GM12878 (cell line): ENCODE data around the gene STK33. TPM values are rescaled to one million over a fixed set of nuclear protein-coding genes. Genes with fewer than 3 reads are reported as not detected.

Experiments
- ATAC-seq: fragments of 200-7000 bp; cut with Tn5 transposase; 3 replicates; pipeline ENCODE4 v1.9.1; 2020; ENCODE audit warnings: mild to moderate bottlenecking, moderate library complexity
- BruUV-seq: library from RNA; stranded (reverse); fragments of 400-500 nt; replicated peaks from 2 replicates; lab custom pipeline; 2021; lab: Mats Ljungman, UMichigan
- CTCF ChIA-PET: fragments of 300-600 bp; sonication (Branson Sonifier 250); formaldehyde crosslinking; extraction: SDS; loops from one replicate; lab custom pipeline; 2021; ENCODE audit warnings: inconsistent platforms; lab: Yijun Ruan, JAX
- POLR2A ChIA-PET: fragments of 350-600 bp; formaldehyde crosslinking; extraction: SDS; loops from one replicate; lab custom pipeline; 2021; ENCODE audit warnings: inconsistent platforms; lab: Charles Lee
- RAD21 ChIA-PET: fragments of 300-600 bp; sonication (Branson Sonifier 250); formaldehyde crosslinking; loops from one replicate; lab custom pipeline; 2023; ENCODE audit warnings: antibody characterized with exemption; ENCODE audit not compliant: unreplicated experiment; lab: Charles Lee
- SMC1A ChIA-PET: fragments of 300-600 bp; sonication (Branson Sonifier 250); formaldehyde crosslinking; loops from one replicate; lab custom pipeline; 2023; ENCODE audit not compliant: unreplicated experiment, uncharacterized antibody; lab: Charles Lee
- DNase-seq: peaks from one replicate; pipeline ENCODE4 v3.0.0-alpha.2; 2011; ENCODE audit warnings: low read depth, low spot score
- FAIRE-seq: peaks from 3 replicates; lab custom pipeline; 2011; peaks lifted over from hg19 to GRCh38; lab: Jason Lieb, UNC
- H2AFZ ChIP-seq: 2 replicates; pipeline ENCODE4 v1.6.0; 2011; ENCODE audit warnings: low read depth, low read length, control low read depth; ENCODE audit not compliant: control insufficient read depth
- H3K27ac ChIP-seq: 2 replicates; pipeline ENCODE4 v1.5.1; 2011; ENCODE audit warnings: control low read depth; ENCODE audit not compliant: control insufficient read depth, insufficient read depth
- H3K27me3 ChIP-seq, 2 experiments: replicated peaks in 1 of 2; 2 replicates each; pipeline versions ENCODE4 v1.6.0 to v1.6.1; 2011; ENCODE audit warnings: low read length in 1 of 2; ENCODE audit not compliant: control insufficient read depth in 2 of 2, insufficient read depth in 2 of 2
- H3K36me3 ChIP-seq, 2 experiments: 2 replicates each; pipeline ENCODE4 v1.5.1; 2011; ENCODE audit warnings: low read length in 1 of 2; ENCODE audit not compliant: control insufficient read depth in 2 of 2, insufficient read depth in 2 of 2
- H3K4me1 ChIP-seq: 2 replicates; pipeline ENCODE4 v1.6.1; 2011; ENCODE audit warnings: mild to moderate bottlenecking, low read length, moderate library complexity, mixed read lengths; ENCODE audit not compliant: control insufficient read depth, insufficient read depth
- H3K4me2 ChIP-seq: 2 replicates; pipeline ENCODE4 v1.6.0; 2011; ENCODE audit warnings: control low read depth; ENCODE audit not compliant: control insufficient read depth, insufficient read depth
- H3K4me3 ChIP-seq: fragments of 200-600 bp; sonication (generic); 2 replicates; pipeline ENCODE4 v1.5.1; 2016
- H3K79me2 ChIP-seq: 2 replicates; pipeline ENCODE4 v1.6.0; 2011; ENCODE audit warnings: low read length; ENCODE audit not compliant: control insufficient read depth, insufficient read depth
- H3K9ac ChIP-seq: 2 replicates; pipeline ENCODE4 v1.8.0; 2011; ENCODE audit warnings: low read length, control low read depth, mixed read lengths; ENCODE audit not compliant: control insufficient read depth, insufficient read depth
- H3K9me3 ChIP-seq: replicated peaks from 3 replicates; pipeline ENCODE4 v1.5.1; 2011; ENCODE audit warnings: mild to moderate bottlenecking, low read length; ENCODE audit not compliant: control insufficient read depth, insufficient read depth
- H4K20me1 ChIP-seq: 2 replicates; pipeline ENCODE4 v1.6.0; 2011; ENCODE audit not compliant: control insufficient read depth, insufficient read depth
- CBX3 ChIP-seq: fragments of 200-600 bp; sonication (generic); IDR thresholded peaks from 2 replicates; pipeline ENCODE4 v1.6.1; 2016; ENCODE audit warnings: low read depth, borderline replicate concordance
- CUX1 ChIP-seq: IDR thresholded peaks from 2 replicates; pipeline ENCODE4 v1.6.1; 2012; ENCODE audit warnings: improper control_type of control experiment, low read depth, low read length; ENCODE audit not compliant: insufficient replicate concordance
- E2F4 ChIP-seq: IDR thresholded peaks from 2 replicates; pipeline ENCODE4 v1.6.1; 2012; ENCODE audit warnings: low read depth, low read length, improper control_type of control experiment
- HDGF ChIP-seq: fragments of 450-650 bp; IDR thresholded peaks from 2 replicates; pipeline ENCODE4 v1.6.1; 2016; ENCODE audit warnings: antibody characterized with exemption
- IKZF2 ChIP-seq, 2 experiments: fragments of 450-650 bp; IDR thresholded peaks; 2 replicates each; pipeline ENCODE4 v1.6.1; 2017; ENCODE audit warnings: mild to moderate bottlenecking in 2 of 2, moderate library complexity in 2 of 2
- PAX8 ChIP-seq: fragments of 450-650 bp; IDR thresholded peaks from 2 replicates; pipeline ENCODE4 v1.6.1; 2017; ENCODE audit warnings: mild to moderate bottlenecking, moderate library complexity
- TAF1 ChIP-seq: IDR thresholded peaks from 2 replicates; pipeline ENCODE4 v1.6.1; 2011; ENCODE audit warnings: mild to moderate bottlenecking, low read depth, low read length, borderline replicate concordance
- ZBTB40 ChIP-seq: fragments of 450-650 bp; IDR thresholded peaks from 2 replicates; pipeline ENCODE4 v1.6.1; 2016; ENCODE audit warnings: mild to moderate bottlenecking, moderate library complexity, borderline replicate concordance
- ZNF592 ChIP-seq: fragments of 450-650 bp; IDR thresholded peaks from 2 replicates; pipeline ENCODE4 v1.6.1; 2017; ENCODE audit warnings: mild to moderate bottlenecking, moderate library complexity
- WGBS: methylation state at CpG from one replicate; pipeline ENCODE4 v1.1.6; 2016; ENCODE audit warnings: low lambda C conversion rate; ENCODE audit not compliant: insufficient replicate concordance, insufficient coverage; ENCODE audit errors: missing lambda C conversion rate; 5-methylcytosine and 5-hydroxymethylcytosine counted together
- in situ Hi-C: fragments of 300-500 bp; cut with MboI; formaldehyde crosslinking; loops from 9 replicates; pipeline ENCODE4 v1.14.3; 2018; ENCODE audit warnings: mixed read lengths
- intact Hi-C: fragments of 100-400 bp; cut with micrococcal nuclease; formaldehyde crosslinking; loops from one replicate; pipeline ENCODE4 v1.14.2; 2022; ENCODE audit not compliant: unreplicated experiment
- polyA plus RNA-seq, 11 experiments: library from polyadenylated mRNA; depleted of rRNA in 4 of 11; unstranded in 6 of 11; stranded (reverse) in 5 of 11; fragments of >200 nt; fragmentation: Nextera tagmentation in 4 of 11; fragmentation: Illumina TruSeq in 1 of 11; extraction: Ambion mirVana in 4 of 11; extraction: Trizol in 1 of 11; gene quantifications; 1 replicate in 1 of 11; 2 replicates in 10 of 11; pipeline versions ENCODE4 v1.2.1 to v1.2.3, GENCODE V29; 2011 to 2016; ENCODE audit warnings: inconsistent platforms in 2 of 11, missing spikeins in 2 of 11, low read depth in 1 of 11
- total RNA-seq, 4 experiments: library from RNA; depleted of rRNA in 3 of 4; stranded (reverse); fragments of >200 nt in 3 of 4; fragmentation: Illumina TruSeq in 1 of 4; extraction: Trizol in 1 of 4; gene quantifications; 2 replicates each; pipeline versions ENCODE4 v1.2.1 to v1.2.3, GENCODE V29; 2013 to 2021

Gene STK33
- total and polyA plus RNA-seq, 10 of the 15 experiments (the other 5 are each of a cell fraction or from before 2014, with no cell fraction given), result 5.2 to 27.3 (median 18.3) TPM

DNA sequence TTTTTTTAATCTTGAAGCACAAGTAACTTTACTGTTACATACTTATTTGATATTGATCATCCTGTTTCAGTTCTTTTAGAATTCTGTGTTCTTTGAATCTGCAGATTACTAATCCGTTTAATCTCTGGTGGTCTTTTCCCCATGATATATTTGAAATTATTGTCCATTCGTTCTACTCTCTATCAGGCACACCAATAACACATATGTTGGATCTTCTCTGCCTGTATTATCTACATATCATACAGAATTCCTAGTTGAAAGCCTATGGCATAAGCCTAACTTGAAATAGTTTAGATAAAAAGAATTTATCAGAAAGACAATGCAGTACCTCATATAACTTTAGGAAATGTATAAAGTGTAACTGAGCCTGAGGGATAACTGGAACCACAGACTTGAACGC lies 32.6 kb downstream of the STK33 start:
- Histone ChIP-seq H3K36me3 (no peaks in the 10 kb centered on the region), H3K4me3 (no peak overlapping the region), H3K4me1 (no peaks in the 10 kb centered on the region), H4K20me1 (no peaks in the 10 kb centered on the region), H3K9me3 (no peaks in the 10 kb centered on the region; the same call in 2 of the 3 replicates), H3K9ac (no peak overlapping the region), H2AFZ (no peak overlapping the region), H3K4me2 (no peak overlapping the region), H3K27me3 (no peaks in the 10 kb centered on the region), H3K27ac (no peak overlapping the region), H3K79me2 (no peaks in the 10 kb centered on the region; the same call in 1 of the 2 replicates)
- in situ Hi-C loops (no loop called here), intact Hi-C loops (no loop called here)
- POLR2A ChIA-PET, result no interaction called here
- FAIRE-seq (no peak), DNase-seq (no peak), ATAC-seq (no peak)
- TF ChIP-seq ZBTB40 (no peak), IKZF2 (IDR thresholded peaks at IDR 0.05) (no peak), CUX1 (no peak), ZNF592 (no peak), HDGF (no peak), TAF1 (no peak), PAX8 (no peak), CBX3 (no peak), E2F4 (no peak)
- CTCF ChIA-PET, result interaction anchor here (0.7 to 8.6 kb wide), 6 partner anchors 9 to 337 kb away, joined by 3 to 68 read pairs (median 4); no protein-coding TSS in a partner anchor
- SMC1A ChIA-PET, result interaction anchor here (1.9 to 4.3 kb wide), 2 partner anchors 22 to 367 kb away, joined by 5 to 25 read pairs; no protein-coding TSS in a partner anchor
- RAD21 ChIA-PET, result no interaction called here
- WGBS, result 63% methylated on average over 3 of the region's 3 CpGs
- BruUV-seq, result no TSS peak
